ENCODE measurements around the gene SAP130.

- TF ChIP-seq CTCF (IDR thresholded peaks at IDR 0.05; ENCODE audit: low read depth, low read length) = no peak
- no peak for TF ChIP-seq POLR2A (IDR thresholded peaks at IDR 0.05; ENCODE audit: extremely low read depth, insufficient read length)
Observed at GRCh38 chr2:127945281-127945680, 82.6 kb downstream of the SAP130 start.
